A549 (cell line): Measurements from ENCODE around the gene B3GNT5. TPM values are rescaled to one million over a fixed set of nuclear protein-coding genes. Genes with fewer than 3 reads are reported as not detected.

Experiments
- ATAC-seq, 2 experiments: fragments of 200-7000 bp in 1 of 2; fragments of >200 bp in 1 of 2; cut with Nextera tagmentation in 1 of 2; cut with Tn5 transposase in 1 of 2; 3 replicates each; pipeline versions ENCODE4 v1.8.0 to v1.9.1; 2018 to 2020; ENCODE audit warnings: mild to moderate bottlenecking in 1 of 2, moderate library complexity in 1 of 2
- CTCF ChIA-PET: fragments of 300-600 bp; sonication (Branson Sonifier 250); formaldehyde crosslinking; extraction: SDS; loops from one replicate; lab custom pipeline; 2021; ENCODE audit warnings: antibody characterized with exemption, inconsistent platforms; lab: Yijun Ruan, JAX
- POLR2A ChIA-PET: fragments of 350-600 bp; formaldehyde crosslinking; extraction: SDS; loops from one replicate; lab custom pipeline; 2021; ENCODE audit warnings: antibody characterized with exemption, inconsistent platforms; lab: Yijun Ruan, JAX
- DNase-seq, 2 experiments: peaks; one replicate each; pipeline versions ENCODE4 v3.0.0 to v3.0.0-alpha.2; 2011 to 2016; ENCODE audit warnings: low read depth in 1 of 2, low spot score in 1 of 2
- FAIRE-seq: peaks from 2 replicates; lab custom pipeline; 2011; peaks lifted over from hg19 to GRCh38; lab: Jason Lieb, UNC
- H3K27ac ChIP-seq, 2 experiments: fragments of >200 bp; sonication (Bioruptor Twin); formaldehyde crosslinking; 3 replicates each; pipeline ENCODE4 v1.5.1; 2016 to 2017
- H3K4me1 ChIP-seq: fragments of >200 bp; sonication (Bioruptor Twin); formaldehyde crosslinking; 3 replicates; pipeline ENCODE4 v1.6.1; 2016
- H3K4me2 ChIP-seq: fragments of >200 bp; sonication (Bioruptor Twin); formaldehyde crosslinking; 3 replicates; pipeline ENCODE4 v1.6.1; 2016
- H3K4me3 ChIP-seq: fragments of >200 bp; sonication (Bioruptor Twin); formaldehyde crosslinking; 3 replicates; pipeline ENCODE4 v1.5.1; 2016
- H3K9me3 ChIP-seq: fragments of >200 bp; sonication (Bioruptor Twin); formaldehyde crosslinking; 3 replicates; pipeline ENCODE4 v1.6.1; 2016
- CBX2 ChIP-seq: fragments of 200-600 bp; sonication (generic); IDR thresholded peaks from 2 replicates; pipeline ENCODE4 v1.6.1; 2016; ENCODE audit warnings: low read depth, mild to moderate bottlenecking, borderline replicate concordance
- CBX8 ChIP-seq: fragments of 200-600 bp; sonication (generic); IDR thresholded peaks from 2 replicates; pipeline ENCODE4 v1.6.1; 2016
- CHD2 ChIP-seq: fragments of 150-350 bp; IDR thresholded peaks from 2 replicates; pipeline ENCODE4 v1.6.1; 2014; ENCODE audit warnings: low read length; ENCODE audit not compliant: partially characterized antibody
- EHF ChIP-seq: fragments of 250-450 bp; sonication (Bioruptor Pico); IDR thresholded peaks from 2 replicates; pipeline ENCODE4 v1.5.0; 2020; ENCODE audit warnings: mild to moderate bottlenecking
- EHMT2 ChIP-seq: fragments of 200-600 bp; sonication (generic); IDR thresholded peaks from 2 replicates; pipeline ENCODE4 v1.6.1; 2016; ENCODE audit warnings: antibody characterized with exemption, low read depth, mild to moderate bottlenecking, moderate library complexity
- ELK1 ChIP-seq: fragments of 150-350 bp; IDR thresholded peaks from 2 replicates; pipeline ENCODE4 v1.6.1; 2014; ENCODE audit warnings: low read depth, mild to moderate bottlenecking, low read length
- HDAC2 ChIP-seq: fragments of 200-600 bp; sonication (generic); IDR thresholded peaks from 2 replicates; pipeline ENCODE4 v1.6.1; 2016
- HES2 ChIP-seq: fragments of >200 bp; sonication (Bioruptor Twin); formaldehyde crosslinking; IDR thresholded peaks from 2 replicates; pipeline ENCODE4 v1.6.1; 2016
- HEYL ChIP-seq: fragments of 250-450 bp; sonication (Bioruptor Pico); IDR thresholded peaks from 2 replicates; pipeline ENCODE4 v1.8.0; 2021; ENCODE audit warnings: mild to moderate bottlenecking, moderate library complexity
- HOXA7 ChIP-seq: fragments of 250-450 bp; sonication (Bioruptor Pico); IDR thresholded peaks from 2 replicates; pipeline ENCODE4 v1.5.0; 2020; ENCODE audit warnings: mild to moderate bottlenecking, moderate library complexity
- JUN ChIP-seq, 2 experiments: fragments of >200 bp; sonication (Bioruptor Twin); formaldehyde crosslinking; IDR thresholded peaks; 2 replicates in 1 of 2; 3 replicates in 1 of 2; pipeline ENCODE4 v1.6.1; 2016 to 2017
- MAX ChIP-seq: IDR thresholded peaks from 2 replicates; pipeline ENCODE4 v1.6.1; 2012
- MAZ ChIP-seq: fragments of 150-350 bp; IDR thresholded peaks from 2 replicates; pipeline ENCODE4 v1.6.1; 2014; ENCODE audit warnings: antibody characterized with exemption, low read depth, low read length, borderline replicate concordance
- MYC ChIP-seq: IDR thresholded peaks from 2 replicates; pipeline ENCODE4 v1.6.1; 2012; ENCODE audit warnings: mild to moderate bottlenecking, inconsistent platforms, low read length, improper control_type of control experiment, borderline replicate concordance
- NFE2L2 ChIP-seq: fragments of 150-350 bp; conservative IDR thresholded peaks from 2 replicates; pipeline ENCODE4 v1.6.1; 2014; ENCODE audit warnings: low read length
- PHF8 ChIP-seq: fragments of 200-600 bp; sonication (generic); IDR thresholded peaks from 2 replicates; pipeline ENCODE4 v1.6.1; 2016; ENCODE audit warnings: low read depth, mild to moderate bottlenecking, antibody characterized with exemption, moderate library complexity, borderline replicate concordance
- POLR2A ChIP-seq: IDR thresholded peaks from 2 replicates; pipeline ENCODE4 v1.6.1; 2012; ENCODE audit warnings: mild to moderate bottlenecking, low read length
- POLR2AphosphoS2 ChIP-seq: conservative IDR thresholded peaks from 2 replicates; pipeline ENCODE4 v1.6.1; 2012; ENCODE audit warnings: low read length, improper control_type of control experiment, inconsistent platforms
- RAD21 ChIP-seq, 2 experiments: fragments of >200 bp in 1 of 2; sonication (Bioruptor Twin) in 1 of 2; formaldehyde crosslinking in 1 of 2; IDR thresholded peaks in 1 of 2; conservative IDR thresholded peaks in 1 of 2; 2 replicates in 1 of 2; 3 replicates in 1 of 2; pipeline ENCODE4 v1.6.1; 2012 to 2018; ENCODE audit warnings: inconsistent platforms in 1 of 2
- RARB ChIP-seq: fragments of 250-450 bp; sonication (Bioruptor Pico); IDR thresholded peaks from 2 replicates; pipeline ENCODE4 v1.8.0; 2021; ENCODE audit warnings: mild to moderate bottlenecking, moderate library complexity
- RCOR1 ChIP-seq: fragments of 150-350 bp; IDR thresholded peaks from 2 replicates; pipeline ENCODE4 v1.6.1; 2014; ENCODE audit warnings: antibody characterized with exemption, low read length, low read depth
- REST ChIP-seq: fragments of 200-600 bp; sonication (generic); IDR thresholded peaks from 2 replicates; pipeline ENCODE4 v1.6.1; 2016; ENCODE audit warnings: antibody characterized with exemption, mild to moderate bottlenecking, moderate library complexity
- RFX5 ChIP-seq: fragments of 450-650 bp; IDR thresholded peaks from 2 replicates; pipeline ENCODE4 v1.7.1; 2014; ENCODE audit warnings: antibody characterized with exemption, mild to moderate bottlenecking, moderate library complexity
- USF2 ChIP-seq: fragments of 450-650 bp; IDR thresholded peaks from 2 replicates; pipeline ENCODE4 v1.6.1; 2014; ENCODE audit warnings: antibody characterized with exemption
- ZC3H11A ChIP-seq: fragments of 450-650 bp; IDR thresholded peaks from 2 replicates; pipeline ENCODE4 v1.6.1; 2014; ENCODE audit warnings: antibody characterized with exemption, mild to moderate bottlenecking
- ZFP36 ChIP-seq: fragments of 450-650 bp; IDR thresholded peaks from 2 replicates; pipeline ENCODE4 v1.6.1; 2014; ENCODE audit warnings: borderline replicate concordance; ENCODE audit not compliant: partially characterized antibody
- ZNF302 ChIP-seq: fragments of 250-450 bp; sonication (Bioruptor Pico); IDR thresholded peaks from 2 replicates; pipeline ENCODE4 v1.9.0; 2021; ENCODE audit warnings: inconsistent platforms, mild to moderate bottlenecking, moderate library complexity
- ZSCAN20 ChIP-seq: fragments of 250-450 bp; sonication (Bioruptor Pico); IDR thresholded peaks from 2 replicates; pipeline ENCODE4 v1.8.0; 2022; ENCODE audit warnings: mild to moderate bottlenecking, moderate library complexity
- WGBS: methylation state at CpG from one replicate; pipeline ENCODE4 v1.1.6; 2017; ENCODE audit errors: missing lambda C conversion rate; 5-methylcytosine and 5-hydroxymethylcytosine counted together
- polyA plus RNA-seq, 4 experiments: library from polyadenylated mRNA; depleted of rRNA in 3 of 4; stranded (reverse); fragments of >200 nt; fragmentation: RNase III in 1 of 4; extraction: RNeasy Plus Mini Kit Qiagen cat#74134 plus additional on column Dnase treatment in 1 of 4; gene quantifications; 2 replicates in 3 of 4; 3 replicates in 1 of 4; pipeline ENCODE4 v1.2.3, GENCODE V29; 2011 to 2017

The B3GNT5 gene
- polyA plus RNA-seq, 2 of the 4 experiments (the other 2 are of a cell fraction), result 4.7 to 11.7 TPM

GRCh38 chr3:183230826-183231225, 22.2 kb upstream of the B3GNT5 start:
- 96% methylated on average over 3 of the region's 3 CpGs for WGBS
- Histone ChIP-seq H3K4me3 (no peak overlapping the region), H3K4me2 (no peak overlapping the region), H3K27ac (no peak overlapping the region), H3K4me1 (no peaks in the 10 kb centered on the region), H3K9me3 (no peaks in the 10 kb centered on the region)
- DNase-seq (no peak), FAIRE-seq (no peak), ATAC-seq (no peak)
- TF ChIP-seq ELK1, result no peak
- no peak for TF ChIP-seq EHF (CRISPR knock-in tag)
- TF ChIP-seq RAD21 (conservative IDR thresholded peaks at IDR 0.05 in 1 of 2, IDR thresholded peaks at IDR 0.05 in 1 of 2), result no peak
- TF ChIP-seq EHMT2, result no peak
- TF ChIP-seq CBX8, result no peak
- TF ChIP-seq USF2, result no peak
- TF ChIP-seq RFX5, result no peak
- TF ChIP-seq PHF8, result no peak
- no peak for TF ChIP-seq HDAC2
- TF ChIP-seq POLR2AphosphoS2, result no peak
- no peak for TF ChIP-seq HEYL (CRISPR knock-in tag)
- no peak for TF ChIP-seq ZNF302 (CRISPR knock-in tag)
- no peak for TF ChIP-seq CHD2
- no peak for TF ChIP-seq MYC
- no peak for TF ChIP-seq JUN (IDR thresholded peaks at IDR 0.05)
- no peak for TF ChIP-seq MAZ
- no peak for TF ChIP-seq RCOR1
- TF ChIP-seq REST, result no peak
- no peak for TF ChIP-seq HOXA7 (CRISPR knock-in tag)
- TF ChIP-seq NFE2L2, result no peak
- ChIA-PET POLR2A (no interaction called here), CTCF (no interaction called here)

GRCh38 chr3:183233966-183234365, 19.1 kb upstream of the B3GNT5 start:
- 62% methylated on average over 4 of the region's 4 CpGs for WGBS
- Histone ChIP-seq H3K4me3 (no peak overlapping the region), H3K4me2 (no peak overlapping the region), H3K4me1 (no peaks in the 10 kb centered on the region), H3K9me3 (no peaks in the 10 kb centered on the region), H3K27ac (no peak overlapping the region)
- TF ChIP-seq ZFP36 (no peak), CBX8 (no peak), CBX2 (no peak), ZSCAN20 (no peak), ZC3H11A (no peak), MAX (no peak), POLR2A (no peak), HES2 (no peak), RARB (CRISPR knock-in tag) (no peak)
- POLR2A ChIA-PET, result no interaction called here
- ATAC-seq (no peak), FAIRE-seq (no peak), DNase-seq (no peak)
- CTCF ChIA-PET, result interaction anchor here (0.6 kb wide), 1 partner anchor 11 kb away, joined by 3 read pairs; no protein-coding TSS in a partner anchor
